HG02943 (cell line): ENCODE measurements around the gene MYD88.

ENCODE experiments used
- ATAC-seq: cut with Tn5 transposase; IDR thresholded peaks from one replicate; pipeline ENCODE4 v1.9.1; 2021; ENCODE audit warnings: mild to moderate bottlenecking, low read depth, moderate library complexity; ENCODE audit not compliant: unreplicated experiment

The MYD88 gene

GRCh38 chr3:38138349-38139190 is at the start of gene MYD88:
TSS of gene MYD88 (plus strand) at chr3:38138661. CDS start at chr3:38138701, 40 bp downstream.
- ATAC-seq: peak; percentile 43

GRCh38 chr3:38089163-38089562 is 49.3 kb upstream of the MYD88 start:
- no peak for ATAC-seq

- ATAC-seq: no peak
These were observed 48.0 kb upstream of the MYD88 start for GRCh38 chr3:38090453-38090852.

GRCh38 chr3:38094999-38095398 is 43.5 kb upstream of the MYD88 start:
- no peak for ATAC-seq

GRCh38 chr3:38095669-38096483 is 42.6 kb upstream of the MYD88 start:
- ATAC-seq: no peak

GRCh38 chr3:38097446-38098375 is 40.8 kb upstream of the MYD88 start:
- no peak for ATAC-seq

- no peak for ATAC-seq
These were observed 40.1 kb upstream of the MYD88 start for GRCh38 chr3:38098376-38098723.

- ATAC-seq: no peak
These were observed 38.9 kb upstream of the MYD88 start for GRCh38 chr3:38099518-38099917.

- no peak for ATAC-seq
These were observed 38.0 kb upstream of the MYD88 start for GRCh38 chr3:38100498-38100897.

- ATAC-seq: no peak
These were observed 36.5 kb upstream of the MYD88 start for GRCh38 chr3:38101811-38102443.

GRCh38 chr3:38102444-38102814 is 36.0 kb upstream of the MYD88 start:
- ATAC-seq: no peak

- no peak for ATAC-seq
These were observed 32.9 kb upstream of the MYD88 start for GRCh38 chr3:38105525-38105924.

GRCh38 chr3:38107911-38108648 is 30.4 kb upstream of the MYD88 start:
- ATAC-seq: no peak

GRCh38 chr3:38108649-38109579 is 29.5 kb upstream of the MYD88 start:
- no peak for ATAC-seq

- ATAC-seq: no peak
These were observed 28.7 kb upstream of the MYD88 start for GRCh38 chr3:38109580-38110313.

- no peak for ATAC-seq
These were observed 28.0 kb upstream of the MYD88 start for GRCh38 chr3:38110314-38111050.

- no peak for ATAC-seq
These were observed 27.3 kb upstream of the MYD88 start for GRCh38 chr3:38111201-38111600.
